SH-SY5Y (cell line): ENCODE measurements around the gene TXNL4A.

Experiments used
- GATA2 ChIP-seq: IDR thresholded peaks from 2 replicates; pipeline ENCODE4 v1.6.1; 2011; ENCODE audit warnings: mild to moderate bottlenecking, low read depth, low read length
- GATA3 ChIP-seq: IDR thresholded peaks from 2 replicates; pipeline ENCODE4 v1.6.1; 2011; ENCODE audit warnings: low read depth, mild to moderate bottlenecking, low read length, moderate library complexity

DNA sequence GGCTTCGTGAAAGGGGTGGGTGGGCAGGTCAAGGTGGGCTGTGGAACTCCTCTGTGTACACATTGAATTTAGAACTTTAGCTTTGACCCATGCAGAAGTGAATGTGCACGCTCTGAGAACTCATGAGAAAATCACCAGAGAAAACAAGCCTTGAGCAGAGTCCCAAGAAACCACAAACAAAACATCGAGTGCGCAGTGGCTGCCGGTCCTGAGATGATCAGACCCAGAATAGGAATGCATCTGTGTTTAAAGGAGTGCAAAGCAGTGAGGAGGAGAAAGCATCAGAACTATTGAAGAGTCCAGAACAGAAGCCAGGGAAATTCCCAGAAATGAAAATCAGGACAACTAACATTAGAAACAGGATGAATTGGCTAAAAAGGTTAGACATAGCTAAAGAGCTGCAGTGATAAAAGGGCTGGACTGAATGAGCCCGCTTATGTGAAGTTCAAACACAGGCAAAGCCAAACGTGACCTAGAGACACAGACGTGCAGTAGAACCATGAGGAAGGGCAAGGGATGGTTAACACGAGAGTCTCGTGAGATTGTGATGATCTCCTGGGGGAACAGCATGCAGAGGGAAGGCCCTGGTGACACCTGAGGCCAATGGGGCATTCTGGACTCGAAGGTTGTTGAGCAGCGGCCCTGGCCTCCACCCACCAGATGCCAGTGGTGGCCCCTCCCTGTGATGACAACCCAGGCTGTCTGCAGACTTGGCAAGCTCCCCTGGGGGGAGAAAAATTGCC is 16.4 kb upstream of the TXNL4A start:
- TF ChIP-seq GATA2 (no peak), GATA3 (no peak)
